Right lobe of liver (tissue), 4 donors: ENCODE measurements around the gene CDX1.

Source experiments
- CTCF ChIP-seq, 4 donors: fragments of 200-600 bp in 3 of 4; fragments of 450-650 bp in 1 of 4; IDR thresholded peaks; one replicate each; pipeline versions ENCODE4 v1.5.1 to v1.8.0; 2016 to 2022; ENCODE audit warnings: antibody characterized with exemption in 4 of 4, mild to moderate bottlenecking in 2 of 4
- POLR2A ChIP-seq: fragments of 450-650 bp; IDR thresholded peaks from one replicate; pipeline ENCODE4 v1.6.1; 2017; ENCODE audit warnings: antibody characterized with exemption, mild to moderate bottlenecking
- donor health status: DM: no; HTN: no; CAD: no.
- donor health status: DM: no; HTN: no; CAD: no.
- donor health status: DM: no; HTN: yes; CAD: no.

GRCh38 chr5:150135557-150136304 is 30.8 kb upstream of the CDX1 start:
- TF ChIP-seq CTCF (IDR thresholded peaks at IDR 0.05): no peak
- TF ChIP-seq POLR2A: no peak
